Islet of Langerhans (tissue), 1 donor: ENCODE data around the gene DNAJC16.
"Not testable (repeated sequence)": the region's sequence is repeated elsewhere in the genome, so short reads cannot be mapped to it uniquely, and the experiment has no call there.

Experiments used
- FAIRE-seq: peaks from one replicate; lab custom pipeline; 2011; peaks lifted over from hg19 to GRCh38; lab: Jason Lieb, UNC

Gene DNAJC16

GRCh38 chr1:15526490-15527339 lies at the start of gene DNAJC16:
Gene DNAJC16, plus strand, starts transcription at chr1:15526848. Its CDS starts 2,258 bp downstream, at chr1:15529106.
- peak; percentile 92 for FAIRE-seq

GRCh38 chr1:15476927-15477326 lies 49.7 kb upstream of the DNAJC16 start:
- no peak for FAIRE-seq

- FAIRE-seq: no peak
Observed at GRCh38 chr1:15477646-15478212, 48.9 kb upstream of the DNAJC16 start.

- no peak for FAIRE-seq
Observed at GRCh38 chr1:15479654-15480347, 46.8 kb upstream of the DNAJC16 start.

GRCh38 chr1:15482455-15482854 lies 44.2 kb upstream of the DNAJC16 start:
- not testable (repeated sequence) for FAIRE-seq

- FAIRE-seq: not testable (repeated sequence)
Observed at GRCh38 chr1:15482983-15483543, 43.6 kb upstream of the DNAJC16 start.

GRCh38 chr1:15483971-15484370 lies 42.7 kb upstream of the DNAJC16 start:
- FAIRE-seq: no peak

GRCh38 chr1:15484443-15484842 lies 42.2 kb upstream of the DNAJC16 start:
- FAIRE-seq: not testable (repeated sequence)

- no peak for FAIRE-seq
Observed at GRCh38 chr1:15485636-15486035, 41.0 kb upstream of the DNAJC16 start.

GRCh38 chr1:15486844-15487610 lies 39.6 kb upstream of the DNAJC16 start:
- not testable (repeated sequence) for FAIRE-seq

- no peak for FAIRE-seq
Observed at GRCh38 chr1:15488371-15488770, 38.3 kb upstream of the DNAJC16 start.

- FAIRE-seq: no peak
Observed at GRCh38 chr1:15489052-15489736, 37.5 kb upstream of the DNAJC16 start.

- not testable (repeated sequence) for FAIRE-seq
Observed at GRCh38 chr1:15491010-15491409, 35.6 kb upstream of the DNAJC16 start.

GRCh38 chr1:15492596-15492995 lies 34.1 kb upstream of the DNAJC16 start:
- FAIRE-seq: no peak

GRCh38 chr1:15493869-15494390 lies 32.7 kb upstream of the DNAJC16 start:
- FAIRE-seq: no peak

GRCh38 chr1:15500184-15501178 lies 26.2 kb upstream of the DNAJC16 start:
- FAIRE-seq: no peak

GRCh38 chr1:15501208-15502032 lies 25.2 kb upstream of the DNAJC16 start:
- FAIRE-seq: no peak

GRCh38 chr1:15504436-15504835 lies 22.2 kb upstream of the DNAJC16 start:
- FAIRE-seq: no peak

- FAIRE-seq: no peak
Observed at GRCh38 chr1:15506831-15507230, 19.8 kb upstream of the DNAJC16 start.
